H1 (cell line): ENCODE results near the gene HLA-DOB. TPM values are rescaled to one million over a fixed set of nuclear protein-coding genes. Genes with fewer than 3 reads are reported as not detected.

Experiments
- CREB1 ChIP-seq: IDR thresholded peaks from 2 replicates; pipeline ENCODE4 v1.6.1; 2012; ENCODE audit warnings: inconsistent platforms
- KDM1A ChIP-seq: fragments of 200-600, 300-600 bp; sonication (generic); IDR thresholded peaks from 2 replicates; pipeline ENCODE4 v1.7.1; 2016; ENCODE audit warnings: mild to moderate bottlenecking, low read length, borderline replicate concordance
- KDM4A ChIP-seq: IDR thresholded peaks from one replicate; pipeline ENCODE4 v1.7.1; 2012; ENCODE audit warnings: low read depth, mild to moderate bottlenecking, moderate library complexity, low read length, inconsistent platforms; ENCODE audit not compliant: severe bottlenecking
- MAFK ChIP-seq: IDR thresholded peaks from 2 replicates; pipeline ENCODE4 v1.6.1; 2012; ENCODE audit warnings: low read depth, mild to moderate bottlenecking, improper control_type of control experiment, low read length
- PHF8 ChIP-seq: fragments of 200-600 bp; sonication (generic); conservative IDR thresholded peaks from 2 replicates; pipeline ENCODE4 v1.7.1; 2012; ENCODE audit warnings: low read depth, mild to moderate bottlenecking, inconsistent platforms, low read length, moderate library complexity
- POLR2A ChIP-seq, 2 experiments: IDR thresholded peaks; 1 replicate in 1 of 2; 2 replicates in 1 of 2; pipeline ENCODE4 v1.6.1; 2011; ENCODE audit warnings: low read depth in 2 of 2, low read length in 2 of 2, mild to moderate bottlenecking in 2 of 2; ENCODE audit errors: control extremely low read depth in 1 of 2
- RAD21 ChIP-seq, 2 experiments: IDR thresholded peaks in 1 of 2; conservative IDR thresholded peaks in 1 of 2; 2 replicates each; pipeline ENCODE4 v1.6.1; 2011; ENCODE audit warnings: low read depth in 2 of 2, low read length in 2 of 2, improper control_type of control experiment in 1 of 2, inconsistent platforms in 1 of 2, mild to moderate bottlenecking in 1 of 2, moderate library complexity in 1 of 2
- SIN3A ChIP-seq, 2 experiments: IDR thresholded peaks in 1 of 2; conservative IDR thresholded peaks in 1 of 2; 2 replicates each; pipeline ENCODE4 v1.6.1; 2011 to 2012; ENCODE audit warnings: low read length in 2 of 2, improper control_type of control experiment in 1 of 2, low read depth in 1 of 2, mild to moderate bottlenecking in 1 of 2
- SIRT6 ChIP-seq: IDR thresholded peaks from one replicate; pipeline ENCODE4 v1.7.1; 2012; ENCODE audit warnings: low read length, inconsistent platforms
- SP1 ChIP-seq: IDR thresholded peaks from 2 replicates; pipeline ENCODE4 v1.6.1; 2011; ENCODE audit warnings: low read depth, low read length
- SP4 ChIP-seq: IDR thresholded peaks from 2 replicates; pipeline ENCODE4 v1.6.1; 2012; ENCODE audit warnings: low read length, inconsistent platforms
- TBP ChIP-seq: IDR thresholded peaks from 2 replicates; pipeline ENCODE4 v1.6.1; 2011; ENCODE audit warnings: low read depth, low read length, improper control_type of control experiment
- TCF12 ChIP-seq: IDR thresholded peaks from 2 replicates; pipeline ENCODE4 v1.6.1; 2011; ENCODE audit warnings: low read depth, mild to moderate bottlenecking, low read length
- polyA plus RNA-seq, 7 experiments: library from polyadenylated mRNA; depleted of rRNA in 3 of 7; stranded (reverse) in 5 of 7; unstranded in 2 of 7; fragments of >200 nt in 5 of 7; fragments of 200-250 nt in 2 of 7; gene quantifications; 1 replicate in 5 of 7; 2 replicates in 1 of 7; 4 replicates in 1 of 7; pipeline versions ENCODE4 v1.2.1 to v1.2.3, GENCODE V29; 2011 to 2013; ENCODE audit warnings: missing spikeins in 2 of 7, mixed read lengths in 2 of 7
- total RNA-seq: library from RNA; stranded (reverse); fragmentation: NEBNext Ultra II Directional; extraction: Animal tissue kit (Norgen Biotek cat#: 25700); gene quantifications from 2 replicates; pipeline ENCODE4 v1.2.1, GENCODE V29; 2021
- TF ChIP-seq, protein P1 (sequence below): IDR thresholded peaks from 2 replicates; pipeline ENCODE4 v1.6.1; 2012; ENCODE audit warnings: inconsistent platforms

HLA-DOB gene
- total and polyA plus RNA-seq, 2 of the 8 experiments (the other 6 are each of a cell fraction or from before 2014, with no cell fraction given), result 0.35 TPM; not detected in 1

DNA sequence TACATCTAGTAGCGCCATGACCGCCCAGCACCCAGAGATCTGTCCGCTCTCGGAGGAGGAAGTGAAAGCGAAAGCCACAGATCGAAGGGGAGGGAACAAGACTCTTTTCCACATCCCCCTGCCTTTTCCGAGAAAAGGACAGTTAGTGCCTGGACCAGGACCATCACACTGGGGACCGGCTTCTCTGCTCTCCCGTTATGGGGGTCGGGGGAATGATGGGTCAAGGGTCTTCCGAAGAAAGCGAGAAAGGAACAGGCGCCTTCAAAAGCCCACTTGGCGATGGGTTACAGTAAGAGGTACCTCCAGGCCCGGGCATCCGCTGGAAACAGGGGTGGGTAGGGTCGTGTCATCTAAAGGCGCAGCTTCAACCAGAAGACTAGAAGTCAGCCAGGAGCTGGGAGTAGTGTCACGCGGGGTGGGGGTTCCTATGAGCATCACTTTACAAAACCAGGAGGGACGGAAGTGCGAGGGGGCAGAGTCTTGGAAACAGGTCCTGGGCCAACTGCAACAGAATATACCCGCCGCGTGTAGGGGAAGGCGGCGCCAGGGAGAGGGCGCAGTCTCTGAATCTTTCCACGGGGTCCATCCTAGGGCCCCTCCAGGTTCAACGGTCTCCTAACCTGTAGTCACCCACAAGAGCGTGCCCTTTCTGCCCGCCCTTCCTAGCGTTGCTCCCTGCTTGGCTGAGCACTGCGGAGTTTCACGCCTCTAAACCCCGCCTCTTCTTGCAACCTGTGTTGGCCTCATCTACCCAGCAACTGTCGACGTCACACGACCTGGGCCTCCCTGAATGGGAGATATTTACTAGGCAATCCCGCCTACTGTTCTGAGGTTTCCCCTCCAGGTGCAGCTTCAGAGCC, 27.4 kb upstream of the HLA-DOB start, which contains the start of gene PSMB8 (continued):
- TF ChIP-seq RAD21 (IDR thresholded peaks at IDR 0.05 in 1 of 2, conservative IDR thresholded peaks at IDR 0.05 in 1 of 2; ENCODE audit: low read depth in 2 of 2, low read length in 2 of 2) (no peak), TBP (no peak), SIN3A (conservative IDR thresholded peaks at IDR 0.05 in 1 of 2, IDR thresholded peaks at IDR 0.05 in 1 of 2; ENCODE audit: low read depth in 1 of 2, low read length in 2 of 2) (peak in 1 of 2 experiments; percentile 70; a peak in 2 of 4 replicates), SP4 (0 out of 2 replicates have a peak, but pooled peaks have one; percentile 39), MAFK (no peak), CREB1 (peak; percentile 97), KDM1A (no peak), SP1 (peak; percentile 25; the same call in 1 of the 2 replicates), KDM4A (peak; percentile 62), TCF12 (no peak), SIRT6 (no peak), POLR2A (IDR thresholded peaks at IDR 0.05; ENCODE audit: control extremely low read depth in 1 of 2, low read depth in 2 of 2, low read length in 2 of 2) (peak in 1 of 2 experiments; percentile 75; a peak in 2 of 3 replicates), PHF8 (0 out of 2 replicates have a peak, but pooled peaks have one; percentile 34)
- TF ChIP-seq, protein P1, sequence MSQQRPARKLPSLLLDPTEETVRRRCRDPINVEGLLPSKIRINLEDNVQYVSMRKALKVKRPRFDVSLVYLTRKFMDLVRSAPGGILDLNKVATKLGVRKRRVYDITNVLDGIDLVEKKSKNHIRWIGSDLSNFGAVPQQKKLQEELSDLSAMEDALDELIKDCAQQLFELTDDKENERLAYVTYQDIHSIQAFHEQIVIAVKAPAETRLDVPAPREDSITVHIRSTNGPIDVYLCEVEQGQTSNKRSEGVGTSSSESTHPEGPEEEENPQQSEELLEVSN, result peak; percentile 66; the same call in 1 of the 2 replicates
